Ovary (tissue), 9 donors: ENCODE results near the gene OTUD3. TPM values are rescaled to one million over a fixed set of nuclear protein-coding genes. Genes with fewer than 3 reads are reported as not detected.

Experiments
- DNase-seq, 5 donors: peaks; one replicate each; pipeline ENCODE4 v3.0.0-alpha.2; 2019 to 2020
- H3K27ac ChIP-seq, 2 donors: fragments of 200-600 bp; one replicate each; pipeline versions ENCODE4 v1.5.1 to v1.8.0; 2019 to 2022
- H3K27me3 ChIP-seq: fragments of 200-600 bp; one replicate; pipeline ENCODE4 v1.8.0; 2022
- H3K36me3 ChIP-seq: fragments of 200-600 bp; sonication (generic); one replicate; pipeline ENCODE4 v1.5.1; 2019
- H3K4me1 ChIP-seq: one replicate; pipeline ENCODE4 v1.8.1; 2013; ENCODE audit warnings: mild to moderate bottlenecking, moderate library complexity; ENCODE audit not compliant: insufficient read depth
- H3K4me3 ChIP-seq: fragments of 200-600 bp; sonication (generic); one replicate; pipeline ENCODE4 v1.5.1; 2017
- H3K9me3 ChIP-seq, 2 donors: fragments of 200-600 bp in 1 of 2; sonication (generic) in 1 of 2; one replicate each; pipeline versions ENCODE4 v1.5.1 to v1.8.1; 2013 to 2019; ENCODE audit warnings: mild to moderate bottlenecking in 1 of 2, moderate library complexity in 1 of 2
- CTCF ChIP-seq, 3 donors: fragments of 450-650 bp in 2 of 3; fragments of 200-600 bp in 1 of 3; IDR thresholded peaks; one replicate each; pipeline versions ENCODE4 v1.5.1 to v1.8.0; 2016 to 2022; ENCODE audit warnings: antibody characterized with exemption in 3 of 3, mild to moderate bottlenecking in 1 of 3
- EP300 ChIP-seq: sonication (generic); formaldehyde crosslinking; IDR thresholded peaks from one replicate; pipeline ENCODE4 v1.6.1; 2017; ENCODE audit warnings: antibody characterized with exemption
- POLR2A ChIP-seq: fragments of 450-650 bp; IDR thresholded peaks from one replicate; pipeline ENCODE4 v1.6.1; 2017; ENCODE audit warnings: antibody characterized with exemption, mild to moderate bottlenecking, moderate library complexity
- WGBS, 3 donors: extraction: QIAGEN DNeasy Blood & Tissue Kit in 1 of 3; methylation state at CpG; one replicate each; pipeline versions ENCODE4 v1.1.5 to v1.1.7; 2013 to 2017; 5-methylcytosine and 5-hydroxymethylcytosine counted together
- intact Hi-C, 4 donors: fragments of 100-400 bp; cut with DNase I; formaldehyde crosslinking; loops; one replicate each; pipeline versions ENCODE4 v1.11.0 to v1.15.1; 2022 to 2023
- polyA plus RNA-seq, 2 donors: library from polyadenylated mRNA; stranded (reverse); fragments of 200-250 nt in 1 of 2; fragments of 350-450 nt in 1 of 2; fragmentation: Illumina TruSeq in 1 of 2; extraction: RNeasy Lipid Tissue Mini Kit (QIAGEN cat#74804) in 1 of 2; gene quantifications; one replicate each; pipeline ENCODE4 v1.2.3, GENCODE V29; 2013 to 2014
- total RNA-seq, 7 donors: library from RNA; depleted of rRNA in 2 of 7; stranded (reverse); fragments of >200 nt in 2 of 7; fragmentation: NEBNext Ultra II Directional in 3 of 7; extraction: Animal tissue kit (Norgen Biotek cat#: 25700) in 3 of 7; gene quantifications; one replicate each; pipeline versions ENCODE4 v1.1.0 to v1.2.4, GENCODE V29; 2016 to 2023
- donor health status: DM: no; HTN: no; CAD: no; lungs with moderate emphysema.
- donor health status: DM: no; HTN: no; CAD: no.
- donor health status: Bipolar disorder and iron deficiency.
- donor health status: DM: yes; HTN: yes; CAD: no.
- donor health status: DM: no; HTN: no; CAD: no.
- donor health status: DM: yes; HTN: yes; CAD: no.

Gene OTUD3
- total and polyA plus RNA-seq, 9 donors, result 3.0 to 19.7 (median 9.4) TPM

DNA sequence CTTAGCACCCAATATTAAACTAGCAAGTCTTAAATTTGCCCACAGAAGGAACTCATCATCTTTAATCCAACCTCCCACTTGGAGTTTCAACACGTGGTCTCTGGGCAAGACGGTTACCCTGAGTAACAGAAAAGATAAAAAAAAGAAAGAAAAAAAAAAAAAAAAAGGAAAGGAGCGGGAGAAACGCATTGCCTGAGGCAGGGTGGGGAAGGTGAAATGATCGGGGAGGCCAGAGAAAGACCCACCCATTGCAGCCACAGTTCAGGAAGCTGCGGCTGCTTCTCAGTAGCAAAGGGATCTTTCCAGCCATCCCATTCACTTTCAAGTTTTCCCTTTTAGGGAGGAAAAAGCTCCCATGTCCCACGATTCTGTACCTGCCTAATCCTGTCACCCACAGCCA, 32.0 kb upstream of the OTUD3 start:
- Histone ChIP-seq H3K4me1 (peaks cover 5% of the 10 kb centered on the region), H3K36me3 (no peaks in the 10 kb centered on the region), H3K27ac (peak overlapping the region in 1 of 2 donors; percentile 17), H3K9me3 (no peaks in the 10 kb centered on the region), H3K27me3 (no peaks in the 10 kb centered on the region), H3K4me3 (no peak overlapping the region)
- intact Hi-C loops, result no loop called here
- WGBS, 3 donors, result 12 to 14% (median 14%) methylated on average over 7 of the region's 7 CpGs
- peak in 3 of 5 donors; percentile 16 to 21 (median 21) for DNase-seq
- no peak for TF ChIP-seq CTCF (IDR thresholded peaks at IDR 0.05)
- TF ChIP-seq POLR2A, result no peak
- TF ChIP-seq EP300, result no peak

DNA sequence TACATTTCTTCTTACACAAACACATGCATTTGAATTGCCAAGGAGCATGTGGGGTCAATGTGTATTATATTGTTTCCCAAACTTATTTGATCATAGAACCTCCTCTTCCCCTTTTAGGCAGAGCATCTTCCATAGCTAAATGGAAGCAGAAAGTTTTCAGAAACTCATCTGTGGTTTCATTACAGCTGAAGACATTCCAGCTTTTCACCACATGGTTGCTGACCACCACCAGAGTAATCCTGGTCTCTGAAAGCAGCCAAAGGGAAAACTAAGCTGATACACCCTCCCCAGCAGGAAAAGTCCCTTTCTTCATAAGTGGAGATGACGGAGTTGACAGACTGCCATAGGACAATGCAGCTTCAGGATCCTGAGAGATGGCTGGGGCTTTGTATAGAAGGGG, 30.2 kb upstream of the OTUD3 start:
- Histone ChIP-seq H3K27ac (no peak overlapping the region), H3K9me3 (no peaks in the 10 kb centered on the region), H3K36me3 (no peaks in the 10 kb centered on the region), H3K27me3 (no peaks in the 10 kb centered on the region), H3K4me1 (no peaks in the 10 kb centered on the region), H3K4me3 (no peak overlapping the region)
- 80 to 86% (median 86%) methylated on average over 1 of the region's 1 CpG for WGBS, 3 donors
- intact Hi-C loops, result no loop called here
- DNase-seq, result no peak
- TF ChIP-seq CTCF (IDR thresholded peaks at IDR 0.05) (no peak), POLR2A (no peak), EP300 (no peak)

DNA sequence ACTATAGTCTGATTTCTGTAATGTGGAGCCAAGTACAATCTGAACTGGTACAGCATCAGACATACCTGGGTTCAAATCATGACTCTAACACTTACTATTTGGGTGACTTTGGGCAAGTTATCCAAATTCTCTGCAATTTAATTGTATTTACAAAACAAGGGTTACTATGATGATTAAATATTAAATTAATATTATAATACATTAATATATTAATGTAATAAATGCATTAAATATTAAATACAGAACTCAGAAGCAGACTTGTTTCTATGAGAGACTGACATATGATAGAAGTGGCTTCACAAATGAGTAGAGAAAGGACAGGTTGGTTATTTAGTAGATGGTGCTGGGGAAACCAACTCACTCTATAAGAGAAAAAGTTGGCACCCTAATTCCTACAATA, 27.3 kb upstream of the OTUD3 start:
- Histone ChIP-seq H3K9me3 (no peaks in the 10 kb centered on the region), H3K4me1 (no peaks in the 10 kb centered on the region), H3K4me3 (no peak overlapping the region), H3K27me3 (no peaks in the 10 kb centered on the region), H3K27ac (no peak overlapping the region), H3K36me3 (no peaks in the 10 kb centered on the region)
- TF ChIP-seq EP300, result no peak
- TF ChIP-seq POLR2A, result no peak
- TF ChIP-seq CTCF (IDR thresholded peaks at IDR 0.05), result no peak
- intact Hi-C loops, result no loop called here
- no peak for DNase-seq

DNA sequence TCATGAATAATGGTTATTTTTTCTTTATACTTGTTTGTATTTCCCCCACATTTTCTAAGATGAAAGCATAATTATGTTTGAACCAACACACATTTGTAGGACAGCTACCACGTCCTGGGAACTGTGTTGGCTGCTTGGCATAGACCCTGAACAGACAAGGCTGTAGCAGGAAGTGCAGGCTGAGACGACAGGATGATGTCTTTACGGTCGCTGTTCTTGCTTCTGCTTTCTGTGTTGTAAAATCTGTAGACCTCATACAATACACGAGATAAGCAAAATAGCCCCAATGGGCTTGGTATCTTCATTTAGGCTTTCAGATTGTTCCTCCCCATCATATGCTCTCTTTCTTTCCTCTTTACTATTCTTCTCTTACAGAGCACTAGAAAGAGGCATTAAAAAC, 23.3 kb upstream of the OTUD3 start:
- Histone ChIP-seq H3K4me3 (no peak overlapping the region), H3K27me3 (no peaks in the 10 kb centered on the region), H3K9me3 (no peaks in the 10 kb centered on the region), H3K36me3 (no peaks in the 10 kb centered on the region), H3K27ac (no peak overlapping the region), H3K4me1 (no peaks in the 10 kb centered on the region)
- 19 to 28% (median 27%) methylated on average over 5 of the region's 5 CpGs for WGBS, 3 donors
- no peak for TF ChIP-seq CTCF (IDR thresholded peaks at IDR 0.05)
- no peak for TF ChIP-seq EP300
- no peak for TF ChIP-seq POLR2A
- DNase-seq, result no peak
- intact Hi-C loops, result no loop called here

GRCh38 chr1:19859876-19860275, 22.3 kb upstream of the OTUD3 start:
- Histone ChIP-seq H3K27me3 (no peaks in the 10 kb centered on the region), H3K4me1 (no peaks in the 10 kb centered on the region), H3K9me3 (no peaks in the 10 kb centered on the region), H3K27ac (no peak overlapping the region), H3K4me3 (no peak overlapping the region), H3K36me3 (no peaks in the 10 kb centered on the region)
- no peak for DNase-seq
- WGBS, 3 donors, result 68 to 81% (median 72%) methylated on average over 2 of the region's 2 CpGs
- TF ChIP-seq POLR2A (no peak), CTCF (IDR thresholded peaks at IDR 0.05) (no peak), EP300 (no peak)
- intact Hi-C loops, result no loop called here
